Stimulated activated naive CD8-positive, alpha-beta T cell treated with anti-CD3 and anti-CD28 coated beads, Interleukin-15, Interleukin-2, amounts not matched to agents 100 U/mL and 50 U/mL, for 24 hours (primary cell): ENCODE measurements around the gene RASA4B.
A peak's percentile ranks its signal among the peaks of the same experiment; 100 is the strongest.

Experiments
- ATAC-seq: fragments of 150-1000 bp; cut with Tn5 transposase; one replicate; pipeline ENCODE4 v1.10.0; 2021
- DNase-seq: peaks from one replicate; pipeline ENCODE4 v3.0.0; 2021

The RASA4B gene

GRCh38 chr7:102454468-102454867, 63.1 kb downstream of the RASA4B start:
- DNase-seq, result no peak
- no peak for ATAC-seq

DNA sequence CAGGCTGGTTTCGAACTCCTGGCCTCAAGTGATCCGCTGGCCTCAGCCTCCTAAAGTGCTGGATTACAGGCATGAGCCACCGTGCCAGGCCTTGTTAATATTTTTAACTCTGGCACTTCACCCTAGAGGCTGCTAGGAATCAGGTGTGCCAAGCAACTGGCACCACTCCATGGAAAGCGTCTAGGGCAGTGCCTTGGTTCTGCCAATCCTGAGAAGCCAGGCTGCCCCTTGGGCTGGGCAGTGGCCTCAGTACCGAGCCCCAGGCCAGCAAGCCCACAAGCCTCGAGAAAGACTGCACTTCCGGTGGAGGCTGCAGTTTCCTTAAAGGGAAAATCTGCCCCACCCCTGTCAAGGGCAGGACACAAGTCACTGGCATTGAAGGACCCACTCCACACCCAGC, 64.3 kb downstream of the RASA4B start:
- ATAC-seq (no peak), DNase-seq (no peak)

DNA sequence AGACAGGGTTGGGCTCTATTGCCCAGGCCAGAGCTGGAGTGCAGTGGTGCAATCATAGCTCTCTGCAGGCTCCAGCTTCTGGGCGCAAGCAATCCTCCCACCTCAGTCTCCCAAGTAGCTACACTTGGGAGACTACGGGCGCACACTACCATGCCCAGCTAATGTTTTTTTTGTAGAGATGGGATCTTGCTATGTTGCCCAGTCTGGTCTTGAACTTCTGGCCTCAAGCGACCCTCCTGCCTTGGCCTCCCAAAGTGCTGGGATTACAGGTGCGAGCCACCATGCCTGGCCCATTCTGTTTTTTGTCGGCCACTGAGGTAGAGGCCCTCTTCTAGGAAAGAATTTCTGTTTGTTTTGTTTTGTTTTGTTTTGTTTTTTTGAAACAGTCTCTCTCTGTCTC, 65.1 kb downstream of the RASA4B start:
- no peak for DNase-seq
- no peak for ATAC-seq

DNA sequence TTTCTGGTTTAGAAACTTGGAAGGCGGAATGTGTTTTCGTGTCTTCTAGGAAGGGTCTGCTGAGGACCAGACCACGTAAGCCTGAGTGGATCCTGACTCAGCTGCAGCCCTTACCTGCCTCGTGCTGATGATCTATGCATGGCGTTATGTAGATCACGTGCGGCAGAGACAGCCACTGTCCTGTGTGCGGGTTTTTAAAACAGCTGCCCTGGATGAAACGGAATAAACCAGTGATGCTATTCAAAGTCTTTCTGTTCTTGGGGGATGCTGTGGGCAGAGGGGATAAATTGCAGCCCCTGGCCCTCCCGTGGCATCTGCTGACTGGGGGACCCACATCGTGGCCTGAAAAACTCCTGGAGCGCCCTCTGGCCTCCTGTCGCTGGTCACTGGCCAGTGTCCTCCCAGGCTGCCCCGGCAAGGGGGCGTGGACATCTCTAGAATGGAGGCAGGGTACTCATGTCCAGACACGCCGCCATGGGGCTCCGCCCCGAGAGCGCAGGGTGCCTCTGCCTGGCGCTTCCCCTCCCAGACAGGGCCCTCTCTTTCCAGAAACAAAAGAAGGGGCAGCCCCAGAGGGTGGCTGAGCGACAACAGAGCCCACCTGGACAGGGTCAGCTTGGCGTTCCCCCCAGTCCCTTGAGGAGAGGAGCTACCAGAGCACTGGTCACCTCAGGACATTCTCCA, 66.1 kb downstream of the RASA4B start:
- DNase-seq (no peak), ATAC-seq (no peak)

DNA sequence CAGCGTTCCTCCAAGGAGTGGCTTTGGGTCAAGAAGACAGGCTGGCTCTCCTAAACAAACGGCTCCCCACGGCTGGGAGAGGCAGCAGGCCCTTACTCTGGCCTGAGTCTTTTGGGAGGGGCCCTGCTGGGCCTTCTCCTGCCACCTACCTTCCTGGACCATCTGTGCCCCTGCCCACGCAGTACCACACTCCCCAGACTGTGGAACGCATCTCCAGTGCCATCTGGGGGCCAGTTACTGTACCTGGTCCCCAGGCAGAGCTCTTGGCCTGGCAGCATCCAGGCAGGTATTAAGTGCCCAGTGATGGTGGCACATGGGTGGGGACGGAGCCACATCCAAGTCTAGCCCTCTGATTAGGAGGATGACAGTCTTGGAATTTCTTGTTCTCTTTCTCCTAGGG, 67.3 kb downstream of the RASA4B start:
- ATAC-seq (peak; percentile 80), DNase-seq (peak; percentile 51)

GRCh38 chr7:102449136-102449535, 68.4 kb downstream of the RASA4B start:
- no peak for DNase-seq
- ATAC-seq, result no peak

GRCh38 chr7:102447311-102447710, 70.3 kb downstream of the RASA4B start:
- no peak for ATAC-seq
- DNase-seq, result no peak

- DNase-seq (no peak), ATAC-seq (no peak)
Observed at GRCh38 chr7:102446387-102447156, 71.0 kb downstream of the RASA4B start.

- DNase-seq, result no peak
- no peak for ATAC-seq
Observed at GRCh38 chr7:102445674-102446071, 71.9 kb downstream of the RASA4B start.

DNA sequence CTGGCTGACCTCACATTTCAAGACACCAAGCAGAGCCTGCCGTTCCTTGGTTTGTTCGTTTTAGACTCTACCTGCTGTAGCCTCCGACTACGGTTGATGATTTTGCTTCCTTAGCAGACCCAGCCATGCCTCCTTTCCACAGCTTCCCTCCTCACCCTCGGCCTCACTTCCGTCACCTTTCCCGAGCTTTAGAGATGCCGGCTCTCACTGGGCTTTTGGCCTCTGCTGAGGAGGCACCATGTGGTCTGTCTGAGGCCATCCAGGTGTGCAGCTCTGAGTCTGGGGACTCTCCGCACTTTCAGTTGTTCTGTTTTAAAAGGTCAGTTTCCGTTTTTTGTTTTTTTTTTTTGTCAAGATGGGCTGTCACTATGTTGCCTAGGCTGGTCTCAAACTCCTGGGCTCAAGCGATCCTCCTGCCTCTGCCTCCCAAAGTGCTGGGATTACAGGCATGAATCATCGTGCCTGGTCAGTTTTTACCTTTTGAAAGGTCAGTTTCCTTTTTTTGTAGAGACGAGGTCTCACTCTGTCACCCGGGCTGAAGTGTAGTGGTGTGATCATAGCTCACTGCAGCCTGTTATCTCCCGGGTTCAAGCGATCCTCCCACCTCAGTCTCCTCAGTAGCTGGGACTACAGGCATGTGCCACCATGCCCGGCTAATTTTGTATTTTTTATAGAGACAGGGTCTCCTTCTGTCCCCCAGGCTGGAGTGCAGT, 72.5 kb downstream of the RASA4B start:
- no peak for ATAC-seq
- no peak for DNase-seq

- DNase-seq (no peak), ATAC-seq (no peak)
Observed at GRCh38 chr7:102439963-102440795, 77.4 kb downstream of the RASA4B start.

- ATAC-seq (no peak), DNase-seq (no peak)
Observed at GRCh38 chr7:102436118-102436517, 81.5 kb downstream of the RASA4B start.

DNA sequence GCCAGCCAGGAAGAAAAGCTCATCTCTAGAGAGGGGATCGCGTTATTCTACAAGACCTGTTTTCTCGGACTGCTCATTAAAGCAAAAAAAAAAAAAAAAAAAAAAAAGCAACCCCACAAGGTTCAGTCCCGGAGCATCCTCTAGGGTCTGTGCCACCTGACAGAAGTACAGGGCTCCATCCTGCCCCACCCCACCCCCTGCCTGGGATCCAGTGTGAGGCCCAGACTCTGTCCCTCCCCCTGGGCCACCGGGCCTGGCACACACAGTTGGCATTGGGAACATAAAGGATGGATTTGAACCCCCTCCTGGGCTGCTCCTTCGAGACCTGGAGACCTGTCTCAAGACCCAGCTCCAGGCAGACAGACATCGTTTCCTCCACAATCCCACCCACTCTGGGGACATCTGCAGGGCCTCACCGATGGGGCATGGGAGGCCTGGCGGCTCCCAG, 83.5 kb downstream of the RASA4B start:
- ATAC-seq, result no peak

GRCh38 chr7:102433219-102434038, 84.1 kb downstream of the RASA4B start, which contains the start of gene ORAI2:
ORAI2 (plus strand) TSS chr7:102433575; CDS start chr7:102438957, 5,382 bp downstream.
- DNase-seq (peak; percentile 92), ATAC-seq (peak; percentile 71)

More for the DNA sequence above, 83.5 kb downstream of the RASA4B start:
- peak; percentile 30 for DNase-seq
